Immature natural killer cell (primary cell): ENCODE results near the gene GALNT10. TPM values are rescaled to one million over a fixed set of nuclear protein-coding genes. Genes with fewer than 3 reads are reported as not detected.
"Not testable (repeated sequence)": the region's sequence is repeated elsewhere in the genome, so short reads cannot be mapped to it uniquely, and the experiment has no call there.

Source experiments
- DNase-seq, 3 donors: peaks; one replicate each; pipeline ENCODE4 v3.0.0; 2022; ENCODE audit warnings: mixed read lengths in 1 of 3
- H3K27ac Mint-ChIP-seq, 6 donors: one replicate each; pipeline ENCODE4 v1.8.0; 2020; ENCODE audit warnings: mixed read lengths in 6 of 6, mild to moderate bottlenecking in 5 of 6, inconsistent platforms in 4 of 6, moderate library complexity in 3 of 6
- H3K27me3 Mint-ChIP-seq, 3 donors: one replicate each; pipeline ENCODE4 v1.8.0; 2020 to 2021; ENCODE audit warnings: low read depth in 3 of 3, mild to moderate bottlenecking in 3 of 3, mixed read lengths in 3 of 3, moderate library complexity in 3 of 3, inconsistent platforms in 1 of 3
- H3K36me3 Mint-ChIP-seq, 3 donors: one replicate each; pipeline ENCODE4 v1.8.0; 2020; ENCODE audit warnings: mixed read lengths in 3 of 3, inconsistent platforms in 2 of 3, mild to moderate bottlenecking in 2 of 3
- H3K4me1 Mint-ChIP-seq, 2 donors: one replicate each; pipeline ENCODE4 v1.8.0; 2020; ENCODE audit warnings: inconsistent platforms in 2 of 2, mild to moderate bottlenecking in 2 of 2, mixed read lengths in 2 of 2, moderate library complexity in 1 of 2
- H3K4me3 Mint-ChIP-seq, 5 donors: one replicate each; pipeline ENCODE4 v1.8.0; 2020; ENCODE audit warnings: mild to moderate bottlenecking in 5 of 5, mixed read lengths in 5 of 5, inconsistent platforms in 3 of 5, moderate library complexity in 3 of 5
- H3K9me3 Mint-ChIP-seq, 6 donors: one replicate each; pipeline ENCODE4 v1.8.0; 2020; ENCODE audit warnings: mild to moderate bottlenecking in 6 of 6, mixed read lengths in 6 of 6, inconsistent platforms in 4 of 6, moderate library complexity in 3 of 6
- polyA plus RNA-seq, 3 donors: library from polyadenylated mRNA; unstranded; fragments of 300-500 nt; fragmentation: Illumina TruSeq; gene quantifications; one replicate each; pipeline ENCODE4 v1.2.3, GENCODE V29; 2021

GALNT10 gene
- 10 to 100 TPM; 10.4 to 42.8 (median 24.7) TPM for polyA plus RNA-seq

GRCh38 chr5:154190595-154191304, at the start of gene GALNT10:
Gene GALNT10 (plus strand): TSS chr5:154190733. CDS start chr5:154190867, 134 bp downstream.
- Mint-ChIP-seq H3K27ac (peak within 1 kb of the TSS; percentile 78 to 99 (median 96)), H3K4me3 (peak within 1 kb of the TSS; percentile 92 to 98 (median 96)), H3K36me3 (peaks cover 0 to 8% (median 0%) of the 10 kb centered on the region in 3 donors), H3K4me1 (peaks cover 37 to 63% of the 10 kb centered on the region in 2 donors), H3K27me3 (peaks cover 2 to 13% (median 7%) of the 10 kb centered on the region in 3 donors), H3K9me3 (no peaks in the 10 kb centered on the region)
- DNase-seq = peak; percentile 77 to 85 (median 85)

- no peak for DNase-seq
- H3K4me3 Mint-ChIP-seq = no peak overlapping the region
- H3K27me3 Mint-ChIP-seq = peaks cover 0 to 8% (median 7%) of the 10 kb centered on the region in 3 donors
- no peaks in the 10 kb centered on the region for H3K9me3 Mint-ChIP-seq
- H3K4me1 Mint-ChIP-seq = no peaks in the 10 kb centered on the region
- no peak overlapping the region for H3K27ac Mint-ChIP-seq
- peaks cover 0 to 5% (median 0%) of the 10 kb centered on the region in 3 donors for H3K36me3 Mint-ChIP-seq
Measured at GRCh38 chr5:154141745-154142221, 48.8 kb upstream of the GALNT10 start.

GRCh38 chr5:154143211-154143641, 47.3 kb upstream of the GALNT10 start:
- Mint-ChIP-seq H3K9me3 (no peaks in the 10 kb centered on the region), H3K4me3 (no peak overlapping the region), H3K36me3 (peaks cover 0 to 5% (median 0%) of the 10 kb centered on the region in 3 donors), H3K27me3 (peaks cover 0 to 8% (median 7%) of the 10 kb centered on the region in 3 donors), H3K27ac (no peak overlapping the region), H3K4me1 (no peaks in the 10 kb centered on the region)
- DNase-seq = no peak

GRCh38 chr5:154145268-154145667, 45.3 kb upstream of the GALNT10 start:
- Mint-ChIP-seq H3K4me1 (no peaks in the 10 kb centered on the region), H3K4me3 (no peak overlapping the region), H3K27ac (no peak overlapping the region), H3K36me3 (peaks cover 0 to 5% (median 0%) of the 10 kb centered on the region in 3 donors), H3K27me3 (peaks cover 1 to 8% (median 5%) of the 10 kb centered on the region in 3 donors), H3K9me3 (no peaks in the 10 kb centered on the region)
- DNase-seq = no peak

- Mint-ChIP-seq H3K4me1 (no peaks in the 10 kb centered on the region), H3K9me3 (no peaks in the 10 kb centered on the region), H3K4me3 (no peak overlapping the region), H3K27me3 (peaks cover 1 to 8% (median 2%) of the 10 kb centered on the region in 3 donors), H3K27ac (no peak overlapping the region), H3K36me3 (peaks cover 0 to 5% (median 0%) of the 10 kb centered on the region in 3 donors)
- no peak for DNase-seq
Measured at GRCh38 chr5:154146409-154146808, 44.1 kb upstream of the GALNT10 start.

GRCh38 chr5:154147666-154148065, 42.9 kb upstream of the GALNT10 start:
- Mint-ChIP-seq H3K4me1 (no peaks in the 10 kb centered on the region), H3K9me3 (no peaks in the 10 kb centered on the region), H3K4me3 (no peak overlapping the region), H3K36me3 (peaks cover 0 to 5% (median 0%) of the 10 kb centered on the region in 3 donors), H3K27ac (no peak overlapping the region), H3K27me3 (peaks cover 2 to 8% (median 3%) of the 10 kb centered on the region in 3 donors)
- DNase-seq = no peak

- H3K9me3 Mint-ChIP-seq, H3K4me3 Mint-ChIP-seq, H3K36me3 Mint-ChIP-seq, DNase-seq, H3K27me3 Mint-ChIP-seq, H3K4me1 Mint-ChIP-seq, H3K27ac Mint-ChIP-seq: not testable (repeated sequence)
Measured at GRCh38 chr5:154150471-154150870, 40.1 kb upstream of the GALNT10 start.

GRCh38 chr5:154157483-154158378, 32.8 kb upstream of the GALNT10 start:
- peak in 1 of 3 donors; percentile 12 for DNase-seq
- Mint-ChIP-seq H3K36me3 (no peaks in the 10 kb centered on the region), H3K27me3 (peaks cover 2 to 7% (median 5%) of the 10 kb centered on the region in 3 donors), H3K4me1 (no peaks in the 10 kb centered on the region), H3K27ac (no peak overlapping the region), H3K9me3 (peaks cover 0 to 2% (median 0%) of the 10 kb centered on the region in 6 donors), H3K4me3 (no peak overlapping the region)

- Mint-ChIP-seq H3K4me3 (no peak overlapping the region), H3K4me1 (no peaks in the 10 kb centered on the region), H3K27ac (no peak overlapping the region), H3K36me3 (no peaks in the 10 kb centered on the region), H3K9me3 (peaks cover 0 to 2% (median 0%) of the 10 kb centered on the region in 6 donors), H3K27me3 (peaks cover 5 to 7% (median 6%) of the 10 kb centered on the region in 3 donors)
- no peak for DNase-seq
Measured at GRCh38 chr5:154158379-154158737, 32.2 kb upstream of the GALNT10 start.

GRCh38 chr5:154159343-154159742, 31.2 kb upstream of the GALNT10 start:
- Mint-ChIP-seq H3K27ac (no peak overlapping the region), H3K4me3 (no peak overlapping the region), H3K36me3 (no peaks in the 10 kb centered on the region), H3K9me3 (peaks cover 0 to 2% (median 0%) of the 10 kb centered on the region in 6 donors), H3K4me1 (no peaks in the 10 kb centered on the region), H3K27me3 (peaks cover 2 to 14% (median 7%) of the 10 kb centered on the region in 3 donors)
- DNase-seq = no peak

GRCh38 chr5:154162539-154163151, 27.9 kb upstream of the GALNT10 start:
- Mint-ChIP-seq H3K9me3 (no peaks in the 10 kb centered on the region), H3K4me3 (no peak overlapping the region), H3K27me3 (peaks cover 2 to 14% (median 2%) of the 10 kb centered on the region in 3 donors), H3K36me3 (no peaks in the 10 kb centered on the region), H3K4me1 (no peaks in the 10 kb centered on the region), H3K27ac (no peak overlapping the region)
- DNase-seq = no peak

- Mint-ChIP-seq H3K36me3 (no peaks in the 10 kb centered on the region), H3K27me3 (peaks cover 2 to 14% (median 4%) of the 10 kb centered on the region in 3 donors), H3K4me1 (no peaks in the 10 kb centered on the region), H3K9me3 (no peaks in the 10 kb centered on the region), H3K27ac (no peak overlapping the region), H3K4me3 (no peak overlapping the region)
- no peak for DNase-seq
Measured at GRCh38 chr5:154163327-154164248, 26.9 kb upstream of the GALNT10 start.

GRCh38 chr5:154164249-154164581, 26.3 kb upstream of the GALNT10 start:
- H3K27me3 Mint-ChIP-seq = peaks cover 2 to 14% (median 4%) of the 10 kb centered on the region in 3 donors
- DNase-seq = no peak
- no peak overlapping the region for H3K4me3 Mint-ChIP-seq
- no peaks in the 10 kb centered on the region for H3K4me1 Mint-ChIP-seq
- H3K9me3 Mint-ChIP-seq = no peaks in the 10 kb centered on the region
- H3K27ac Mint-ChIP-seq = no peak overlapping the region
- no peaks in the 10 kb centered on the region for H3K36me3 Mint-ChIP-seq
